Breast epithelium (tissue), 3 donors: ENCODE results near the gene LGI4.

Source experiments
- CTCF ChIP-seq, 3 donors: fragments of 450-650 bp; IDR thresholded peaks; one replicate each; pipeline ENCODE4 v1.5.1; 2016 to 2017; ENCODE audit warnings: antibody characterized with exemption in 3 of 3, mild to moderate bottlenecking in 3 of 3, moderate library complexity in 3 of 3
- POLR2A ChIP-seq: fragments of 450-650 bp; IDR thresholded peaks from one replicate; pipeline ENCODE4 v1.6.1; 2016; ENCODE audit warnings: antibody characterized with exemption, mild to moderate bottlenecking, moderate library complexity
- POLR2AphosphoS5 ChIP-seq, 3 donors: sonication (generic); formaldehyde crosslinking; IDR thresholded peaks; one replicate each; pipeline ENCODE4 v1.6.1; 2017; ENCODE audit warnings: antibody characterized with exemption in 3 of 3

GRCh38 chr19:35110974-35111373 is 23.9 kb downstream of the LGI4 start:
- TF ChIP-seq CTCF (IDR thresholded peaks at IDR 0.05) (no peak), POLR2A (no peak), POLR2AphosphoS5 (IDR thresholded peaks at IDR 0.05) (no peak)
